DOHH2 (cell line): ENCODE measurements around the gene C1QTNF5.

Experiments
- H3F3A ChIP-seq: fragments of 200-600 bp; sonication (generic), shearing (Covaris generic); 2 replicates; pipeline ENCODE4 v1.6.0; 2016; ENCODE audit warnings: antibody characterized with exemption, mild to moderate bottlenecking; ENCODE audit not compliant: control insufficient read depth, insufficient read depth
- H3K27ac ChIP-seq: fragments of 200-600 bp; sonication (generic); 2 replicates; pipeline ENCODE4 v1.5.1; 2014; ENCODE audit warnings: low read depth, mild to moderate bottlenecking, low read length, moderate library complexity
- H3K27me3 ChIP-seq: fragments of 200-600 bp; sonication (generic); 2 replicates; pipeline ENCODE4 v1.6.1; 2014; ENCODE audit warnings: mild to moderate bottlenecking, low read length, mixed read lengths; ENCODE audit not compliant: control insufficient read depth
- H3K36me3 ChIP-seq: fragments of 200-600 bp; sonication (generic); 2 replicates; pipeline ENCODE4 v1.6.1; 2014; ENCODE audit warnings: mild to moderate bottlenecking, low read length, moderate library complexity, mixed read lengths; ENCODE audit not compliant: control insufficient read depth
- H3K4me1 ChIP-seq: fragments of 200-600 bp; sonication (generic); 2 replicates; pipeline ENCODE4 v1.6.1; 2014; ENCODE audit warnings: mild to moderate bottlenecking, low read length, mixed read lengths; ENCODE audit not compliant: control insufficient read depth
- H3K4me2 ChIP-seq: fragments of 200-600 bp; sonication (generic); 2 replicates; pipeline ENCODE4 v1.6.0; 2014; ENCODE audit warnings: mild to moderate bottlenecking, low read length, moderate library complexity
- H3K4me3 ChIP-seq: fragments of 200-600 bp; sonication (generic); 2 replicates; pipeline ENCODE4 v1.5.1; 2014; ENCODE audit warnings: mild to moderate bottlenecking, low read length, mixed read lengths
- H3K79me2 ChIP-seq: fragments of 200-600 bp; sonication (generic); 2 replicates; pipeline ENCODE4 v1.6.1; 2014; ENCODE audit warnings: mild to moderate bottlenecking, low read length, mixed read lengths; ENCODE audit not compliant: control insufficient read depth
- H3K9me2 ChIP-seq: fragments of 200-600 bp; sonication (generic); replicated peaks from 2 replicates; pipeline ENCODE4 v1.6.1; 2014; ENCODE audit warnings: mild to moderate bottlenecking, low read length, mixed read lengths; ENCODE audit not compliant: control insufficient read depth
- H3K9me3 ChIP-seq: fragments of 200-600 bp; sonication (generic); 2 replicates; pipeline ENCODE4 v1.6.1; 2014; ENCODE audit warnings: antibody characterized with exemption, low read length, mixed read lengths; ENCODE audit not compliant: control insufficient read depth, insufficient read depth
- H4K20me1 ChIP-seq: fragments of 200-600 bp; sonication (generic); 2 replicates; pipeline ENCODE4 v1.6.0; 2014; ENCODE audit warnings: low read depth, mild to moderate bottlenecking, antibody characterized with exemption, low read length, moderate library complexity; ENCODE audit not compliant: control insufficient read depth, insufficient read depth
- CTCF ChIP-seq: fragments of 200-600 bp; sonication (generic); IDR thresholded peaks from one replicate; pipeline ENCODE4 v1.5.1; 2014; ENCODE audit warnings: antibody characterized with exemption, mild to moderate bottlenecking, low read depth, low read length; ENCODE audit not compliant: poor library complexity, severe bottlenecking
- EZH2phosphoT487 ChIP-seq: fragments of 200-600 bp; sonication (generic); IDR thresholded peaks from 2 replicates; pipeline ENCODE4 v1.6.1; 2017; ENCODE audit warnings: borderline replicate concordance, mild to moderate bottlenecking, antibody characterized with exemption, low read length, moderate library complexity, mixed read lengths

C1QTNF5 gene

DNA sequence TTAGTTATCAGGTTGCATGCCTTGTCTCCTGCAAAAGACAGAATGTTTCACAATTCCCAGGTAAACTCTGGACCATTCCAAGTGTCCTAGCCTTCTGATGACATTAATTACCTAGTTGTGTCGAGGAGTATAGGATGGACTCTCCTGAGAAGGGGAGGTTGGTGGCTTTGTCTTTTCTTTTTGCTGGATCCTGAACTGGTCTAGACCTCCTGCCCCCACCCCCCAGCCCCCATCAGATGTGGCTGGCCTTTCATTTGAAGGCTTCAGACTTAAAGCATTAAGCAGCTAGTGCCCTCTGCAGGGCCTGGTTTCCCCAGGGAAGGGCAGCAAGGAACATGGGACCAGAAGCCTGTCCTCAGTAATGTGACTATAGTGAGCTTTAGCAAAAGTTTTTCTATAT is 33.5 kb downstream of the C1QTNF5 start:
- H4K20me1 ChIP-seq, result no peaks in the 10 kb centered on the region
- H3K4me2 ChIP-seq, result no peak overlapping the region
- H3K9me2 ChIP-seq, result no peaks in the 10 kb centered on the region
- peaks cover 3% of the 10 kb centered on the region; the same call in 1 of the 2 replicates for H3F3A ChIP-seq
- TF ChIP-seq EZH2phosphoT487 (no peak), CTCF (no peak)
- H3K27me3 ChIP-seq, result no peaks in the 10 kb centered on the region
- H3K27ac ChIP-seq, result no peak overlapping the region
- no peak overlapping the region for H3K4me3 ChIP-seq
- H3K9me3 ChIP-seq, result no peaks in the 10 kb centered on the region
- peaks cover 26% of the 10 kb centered on the region for H3K36me3 ChIP-seq
- H3K4me1 ChIP-seq, result no peaks in the 10 kb centered on the region
- H3K79me2 ChIP-seq, result no peaks in the 10 kb centered on the region

- H3K27me3 ChIP-seq, result no peaks in the 10 kb centered on the region
- H3K9me3 ChIP-seq, result no peaks in the 10 kb centered on the region
- H3F3A ChIP-seq, result peaks cover 3% of the 10 kb centered on the region; the same call in 1 of the 2 replicates
- H3K9me2 ChIP-seq, result no peaks in the 10 kb centered on the region
- no peak overlapping the region for H3K4me2 ChIP-seq
- no peaks in the 10 kb centered on the region for H4K20me1 ChIP-seq
- no peak for TF ChIP-seq CTCF
- TF ChIP-seq EZH2phosphoT487, result no peak
- H3K4me3 ChIP-seq, result no peak overlapping the region
- no peak overlapping the region for H3K27ac ChIP-seq
- H3K36me3 ChIP-seq, result peaks cover 33% of the 10 kb centered on the region
- H3K4me1 ChIP-seq, result no peaks in the 10 kb centered on the region
- H3K79me2 ChIP-seq, result no peaks in the 10 kb centered on the region
Observed at GRCh38 chr11:119306373-119306890, 34.3 kb downstream of the C1QTNF5 start.

DNA sequence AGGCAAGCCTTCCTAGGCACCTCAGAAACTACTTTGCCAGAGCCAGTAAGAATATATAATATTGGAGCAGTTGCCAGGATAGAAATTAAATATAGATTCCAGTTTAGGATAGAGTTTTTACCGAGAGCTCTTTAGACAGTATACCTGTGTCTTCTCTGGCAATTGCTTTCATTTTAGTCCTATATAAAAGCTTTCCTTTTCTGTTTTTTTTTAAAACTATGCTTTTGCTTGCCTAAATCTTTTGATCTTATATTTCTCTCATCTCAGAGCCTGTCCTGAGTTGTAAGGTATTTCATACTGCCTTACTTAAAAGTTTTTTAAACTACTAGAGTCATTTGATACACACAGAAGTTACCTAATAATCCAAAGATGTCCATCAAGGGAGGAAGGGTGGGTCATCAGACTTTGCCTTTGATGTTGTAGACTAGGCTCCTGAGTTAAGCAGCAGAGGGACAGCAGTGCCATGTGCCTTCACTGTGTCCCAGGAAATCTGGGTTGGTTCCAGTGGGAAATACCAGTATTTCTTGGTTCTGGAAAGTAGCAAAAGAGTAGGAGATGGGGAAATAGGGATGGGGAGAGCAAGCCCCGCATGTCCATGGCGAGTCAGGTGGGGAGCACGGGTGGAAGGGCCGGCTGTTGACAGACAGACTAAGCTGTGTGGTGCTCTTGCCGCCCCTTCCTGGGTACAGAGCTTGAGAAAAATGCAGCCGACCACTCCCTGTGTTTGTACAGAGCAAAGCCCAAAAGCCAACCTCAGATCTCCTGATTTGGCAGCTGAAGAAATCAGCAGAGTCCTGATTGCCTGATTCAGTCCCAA is 34.9 kb downstream of the C1QTNF5 start:
- Histone ChIP-seq H3K27ac (no peak overlapping the region), H3K27me3 (no peaks in the 10 kb centered on the region), H4K20me1 (no peaks in the 10 kb centered on the region), H3K9me3 (no peaks in the 10 kb centered on the region), H3K9me2 (no peaks in the 10 kb centered on the region), H3K36me3 (peaks cover 40% of the 10 kb centered on the region), H3F3A (peaks cover 3% of the 10 kb centered on the region; the same call in 1 of the 2 replicates), H3K4me3 (no peak overlapping the region), H3K4me2 (no peak overlapping the region), H3K4me1 (no peaks in the 10 kb centered on the region), H3K79me2 (no peaks in the 10 kb centered on the region)
- TF ChIP-seq CTCF, result no peak
- no peak for TF ChIP-seq EZH2phosphoT487
